MCF 10A (cell line): ENCODE results near the gene ZNF524. TPM values are rescaled to one million over a fixed set of nuclear protein-coding genes. Genes with fewer than 3 reads are reported as not detected.

Experiments used
- BruUV-seq: library from RNA; stranded (reverse); fragments of 400-500 nt; replicated peaks from 2 replicates; lab custom pipeline; 2021; lab: Mats Ljungman, UMichigan
- CTCF ChIA-PET: fragments of 300-600 bp; sonication (Branson Sonifier 250); formaldehyde crosslinking; extraction: SDS; loops from one replicate; lab custom pipeline; 2021; ENCODE audit warnings: antibody characterized with exemption, inconsistent platforms; lab: Yijun Ruan, JAX
- POLR2A ChIA-PET: fragments of 300-600, 350-650 bp; sonication (Branson Sonifier 250); formaldehyde crosslinking; extraction: SDS; loops from one replicate; lab custom pipeline; 2020; ENCODE audit warnings: antibody characterized with exemption, inconsistent platforms; lab: Yijun Ruan, JAX
- DNase-seq: peaks from one replicate; pipeline ENCODE4 v3.0.0-alpha.2; 2018; ENCODE audit not compliant: unreplicated experiment
- H3K27ac Mint-ChIP-seq: one replicate; pipeline ENCODE4 v1.8.0; 2022; ENCODE audit warnings: mild to moderate bottlenecking, low read depth, mixed read lengths; ENCODE audit not compliant: unreplicated experiment
- H3K27me3 Mint-ChIP-seq: one replicate; pipeline ENCODE4 v1.8.0; 2022; ENCODE audit warnings: mixed read lengths; ENCODE audit not compliant: insufficient read depth, unreplicated experiment
- H3K36me3 Mint-ChIP-seq: one replicate; pipeline ENCODE4 v1.8.0; 2022; ENCODE audit warnings: mild to moderate bottlenecking, moderate library complexity, mixed read lengths; ENCODE audit not compliant: insufficient read depth, unreplicated experiment
- H3K4me1 Mint-ChIP-seq: one replicate; pipeline ENCODE4 v1.8.0; 2022; ENCODE audit warnings: mixed read lengths; ENCODE audit not compliant: insufficient read depth, unreplicated experiment
- H3K4me3 Mint-ChIP-seq: one replicate; pipeline ENCODE4 v1.8.0; 2022; ENCODE audit warnings: mild to moderate bottlenecking, moderate library complexity, mixed read lengths; ENCODE audit not compliant: unreplicated experiment
- H3K9me3 Mint-ChIP-seq: one replicate; pipeline ENCODE4 v1.8.0; 2022; ENCODE audit warnings: mixed read lengths; ENCODE audit not compliant: unreplicated experiment
- CTCF ChIP-seq: fragments of 200-600 bp; IDR thresholded peaks from one replicate; pipeline ENCODE4 v1.8.0; 2022; ENCODE audit warnings: antibody characterized with exemption, mild to moderate bottlenecking; ENCODE audit not compliant: unreplicated experiment
- intact Hi-C: fragments of 100-400 bp; cut with micrococcal nuclease; formaldehyde crosslinking; loops from 2 replicates; pipeline ENCODE4 v1.14.1; 2022
- total RNA-seq: library from RNA; stranded (reverse); gene quantifications from 2 replicates; pipeline ENCODE4 v1.2.3, GENCODE V29; 2022

The ZNF524 gene
- total RNA-seq, 1 experiment from 2014 or later: 17.6 TPM

- BruUV-seq: no TSS peak
- CTCF ChIA-PET: interaction anchor here (0.5 to 3.3 kb wide), 17 partner anchors 8 to 1179 kb away, joined by 3 to 28 read pairs (median 4); partner anchors contain the start of genes CDC42EP5 and ZNF865
- Mint-ChIP-seq H3K27me3 (no peaks in the 10 kb centered on the region), H3K27ac (no peak overlapping the region), H3K4me3 (peak overlapping the region; percentile 43), H3K36me3 (peaks cover 21% of the 10 kb centered on the region), H3K4me1 (peaks cover 14% of the 10 kb centered on the region), H3K9me3 (no peaks in the 10 kb centered on the region)
- intact Hi-C loops: loop anchor here (1.0 kb wide), 1 partner anchor 9 kb away; the partner anchor contains the start of gene ZNF581
- POLR2A ChIA-PET: no interaction called here
- no peak for DNase-seq
- TF ChIP-seq CTCF: no peak
Observed at GRCh38 chr19:55652311-55653128, 52.4 kb downstream of the ZNF524 start.

Other genes starting within 250 kb of the ZNF524 start
- gene COX6B2, start 245.6 kb upstream of the ZNF524 start, total RNA-seq: 0.33 and 0.93 TPM in 2 replicates
- not detected in 2 replicates for gene GARIN5B, start 237.0 kb upstream of the ZNF524 start, total RNA-seq
- gene IL11, start 229.8 kb upstream of the ZNF524 start, total RNA-seq: 4.2 TPM in 2 replicates
- gene TMEM190, start 223.5 kb upstream of the ZNF524 start, total RNA-seq: 0.58 and 0.59 TPM in 2 replicates
- gene TMEM238, start 216.0 kb upstream of the ZNF524 start, total RNA-seq: 10.6 and 14.9 TPM in 2 replicates
- 2,816 and 2,868 TPM in 2 replicates for gene RPL28, start 214.4 kb upstream of the ZNF524 start, total RNA-seq
- 331 and 345 TPM in 2 replicates for gene UBE2S, start 192.5 kb upstream of the ZNF524 start, total RNA-seq
- gene SHISA7, start 157.0 kb upstream of the ZNF524 start, total RNA-seq: not detected in 2 replicates
- gene ISOC2, start 138.6 kb upstream of the ZNF524 start, total RNA-seq: 34.3 and 59.9 TPM in 2 replicates
- gene C19orf85, start 135.5 kb upstream of the ZNF524 start, total RNA-seq: 0.23 and 0.32 TPM in 2 replicates
- gene ZNF628, start 123.7 kb upstream of the ZNF524 start, total RNA-seq: 6.2 and 12.1 TPM in 2 replicates
- gene NAT14, start 115.1 kb upstream of the ZNF524 start, total RNA-seq: 16.6 and 22.8 TPM in 2 replicates
- 0.33 and 0.59 TPM in 2 replicates for gene SSC5D, start 111.9 kb upstream of the ZNF524 start, total RNA-seq
- gene SBK2, start 63.2 kb upstream of the ZNF524 start, total RNA-seq: not detected in 2 replicates
- gene SBK3, start 54.7 kb upstream of the ZNF524 start, total RNA-seq: not detected in 2 replicates
- gene ZNF579, start 19.4 kb upstream of the ZNF524 start, total RNA-seq: 11.6 and 12.6 TPM in 2 replicates
- gene FIZ1, start 771 bp upstream of the ZNF524 start, total RNA-seq: 13.5 and 16.3 TPM in 2 replicates
- 12.2 and 12.7 TPM in 2 replicates for gene ZNF865, start 5.4 kb downstream of the ZNF524 start, total RNA-seq
- 2.7 and 3.1 TPM in 2 replicates for gene ZNF784, start 24.3 kb downstream of the ZNF524 start, total RNA-seq
- gene ZNF580, start 40.7 kb downstream of the ZNF524 start, total RNA-seq: 38.9 and 44.9 TPM in 2 replicates
- 22.3 and 25.7 TPM in 2 replicates for gene ZNF581, start 43.4 kb downstream of the ZNF524 start, total RNA-seq
- 2.3 and 2.5 TPM in 2 replicates for gene CCDC106, start 47.9 kb downstream of the ZNF524 start, total RNA-seq
- gene U2AF2, start 54.7 kb downstream of the ZNF524 start, total RNA-seq: 220 and 280 TPM in 2 replicates
- 102 and 123 TPM in 2 replicates for gene EPN1, start 74.9 kb downstream of the ZNF524 start, total RNA-seq
- not detected in 2 replicates for gene NLRP9, start 138.1 kb downstream of the ZNF524 start, total RNA-seq
- not detected in 2 replicates for gene RFPL4A, start 158.8 kb downstream of the ZNF524 start, total RNA-seq
- gene RFPL4AL1, start 168.8 kb downstream of the ZNF524 start, total RNA-seq: not detected in 2 replicates
- not detected in 2 replicates for gene NLRP11, start 231.7 kb downstream of the ZNF524 start, total RNA-seq
- gene NLRP4, start 236.3 kb downstream of the ZNF524 start, total RNA-seq: not detected in 2 replicates